Adrenal gland (tissue), 5 donors: ENCODE data around the gene DOK3.

Experiments
- CTCF ChIP-seq, 6 experiments: fragments of 450-650 bp in 4 of 6; fragments of 200-600 bp in 2 of 6; sonication (generic) in 1 of 6; IDR thresholded peaks; 1 replicate in 5 of 6; 2 replicates in 1 of 6; pipeline versions ENCODE4 v1.5.1 to v1.8.0; 2016 to 2021; ENCODE audit warnings: antibody characterized with exemption in 6 of 6, mild to moderate bottlenecking in 2 of 6, moderate library complexity in 1 of 6
- POLR2A ChIP-seq, 2 donors: fragments of 450-650 bp; IDR thresholded peaks; one replicate each; pipeline ENCODE4 v1.6.1; 2017; ENCODE audit warnings: antibody characterized with exemption in 2 of 2, mild to moderate bottlenecking in 2 of 2, moderate library complexity in 1 of 2
- donor health status: DM: no; HTN: no; CAD: no.

DNA sequence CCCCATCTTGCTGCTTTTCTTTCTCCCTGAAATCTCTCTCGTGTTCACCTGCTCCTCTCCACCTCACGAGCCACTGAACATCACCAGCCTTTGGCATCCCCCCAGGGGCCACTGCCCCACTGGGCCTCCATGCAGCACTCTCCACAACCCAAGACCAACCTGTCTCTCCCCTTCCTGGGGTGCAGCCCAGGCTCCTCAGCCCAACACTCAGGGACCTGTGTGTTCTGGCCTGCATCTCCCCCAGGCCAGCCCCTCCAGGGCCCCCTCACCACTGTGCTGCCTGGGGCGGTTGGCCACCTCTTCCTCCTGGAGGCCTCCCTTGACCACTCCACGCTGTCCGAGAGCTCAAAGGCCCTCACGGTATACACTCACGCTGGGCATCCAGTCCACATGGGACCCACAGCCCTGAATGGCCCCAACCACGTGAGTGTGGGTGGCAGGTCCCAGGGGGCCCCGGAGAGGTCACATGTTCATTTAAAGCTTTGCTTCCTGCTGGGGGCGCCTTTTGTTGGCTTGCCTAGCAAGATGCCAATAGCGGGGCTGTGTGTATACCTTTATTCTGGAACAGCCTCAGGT lies 453 bp upstream of the DOK3 start:
- TF ChIP-seq CTCF (IDR thresholded peaks at IDR 0.05) (no peak), POLR2A (IDR thresholded peaks at IDR 0.05) (no peak)
